Mucosa of descending colon (tissue), 3 donors: ENCODE results near the gene MAPKAPK3. TPM values are rescaled to one million over a fixed set of nuclear protein-coding genes. Genes with fewer than 3 reads are reported as not detected.

Experiments used
- ATAC-seq: fragments of 200-7000 bp; cut with Tn5 transposase; one replicate; pipeline ENCODE4 v1.9.1; 2020; ENCODE audit warnings: mild to moderate bottlenecking, moderate library complexity
- DNase-seq, 3 donors: peaks; one replicate each; pipeline ENCODE4 v3.0.0-alpha.2; 2020
- H3K36me3 ChIP-seq: fragments of 200-600 bp; one replicate; pipeline ENCODE4 v1.8.0; 2021; ENCODE audit warnings: low read depth, mild to moderate bottlenecking
- H3K4me1 ChIP-seq: fragments of 200-600 bp; one replicate; pipeline ENCODE4 v1.8.0; 2021; ENCODE audit warnings: low read depth, mild to moderate bottlenecking
- H3K4me3 ChIP-seq: fragments of 200-600 bp; one replicate; pipeline ENCODE4 v1.8.0; 2021; ENCODE audit warnings: mild to moderate bottlenecking
- H3K9me3 ChIP-seq: fragments of 200-600 bp; one replicate; pipeline ENCODE4 v1.8.0; 2021; ENCODE audit warnings: mild to moderate bottlenecking
- intact Hi-C, 2 donors: fragments of 100-400 bp; cut with DNase I in 1 of 2; cut with micrococcal nuclease in 1 of 2; formaldehyde crosslinking; loops; one replicate each; pipeline versions ENCODE4 v1.11.0 to v1.11.1; 2022; cut with DNase I, micrococcal nuclease
- total RNA-seq, 3 donors: library from RNA; stranded (reverse); fragmentation: NEBNext Ultra II Directional in 2 of 3; extraction: Animal tissue kit (Norgen Biotek cat#: 25700) in 2 of 3; gene quantifications; one replicate each; pipeline versions ENCODE4 v1.2.1 to v1.2.4, GENCODE V29; 2021 to 2023
- TF ChIP-seq, protein P1 (sequence below): fragments of 200-600 bp; IDR thresholded peaks from one replicate; pipeline ENCODE4 v1.8.0; 2022; ENCODE audit warnings: antibody characterized with exemption, mild to moderate bottlenecking
- donor health status: DM: no; HTN: no; CAD: no; lungs with moderate emphysema.
- donor health status: DM: no; HTN: no; CAD: no.
- donor health status: DM: no; HTN: yes; CAD: no.

The MAPKAPK3 gene
- total RNA-seq, 3 donors from 2014 or later = 21.5 to 33.5 (median 25.5) TPM

DNA sequence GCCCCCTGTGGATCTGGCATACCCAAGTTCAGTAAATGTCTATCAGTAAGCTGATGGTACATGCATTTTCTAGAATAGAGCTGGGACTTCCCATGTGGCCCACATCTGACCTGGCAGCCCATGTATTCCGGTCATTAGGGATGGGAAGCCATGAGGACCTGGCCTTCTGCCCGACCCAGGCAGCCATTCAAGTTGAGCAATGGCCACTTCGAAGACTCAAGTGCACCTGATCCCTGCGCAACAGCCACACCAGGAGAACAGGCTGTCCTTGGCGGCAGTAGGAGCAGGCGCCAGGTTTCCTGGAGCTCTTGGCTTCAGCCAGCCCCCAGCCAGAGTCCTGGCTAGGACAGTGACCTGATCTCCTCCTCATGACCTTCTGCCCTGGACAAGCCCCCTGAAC lies 33.1 kb upstream of the MAPKAPK3 start:
- DNase-seq = no peak
- TF ChIP-seq, protein P1, sequence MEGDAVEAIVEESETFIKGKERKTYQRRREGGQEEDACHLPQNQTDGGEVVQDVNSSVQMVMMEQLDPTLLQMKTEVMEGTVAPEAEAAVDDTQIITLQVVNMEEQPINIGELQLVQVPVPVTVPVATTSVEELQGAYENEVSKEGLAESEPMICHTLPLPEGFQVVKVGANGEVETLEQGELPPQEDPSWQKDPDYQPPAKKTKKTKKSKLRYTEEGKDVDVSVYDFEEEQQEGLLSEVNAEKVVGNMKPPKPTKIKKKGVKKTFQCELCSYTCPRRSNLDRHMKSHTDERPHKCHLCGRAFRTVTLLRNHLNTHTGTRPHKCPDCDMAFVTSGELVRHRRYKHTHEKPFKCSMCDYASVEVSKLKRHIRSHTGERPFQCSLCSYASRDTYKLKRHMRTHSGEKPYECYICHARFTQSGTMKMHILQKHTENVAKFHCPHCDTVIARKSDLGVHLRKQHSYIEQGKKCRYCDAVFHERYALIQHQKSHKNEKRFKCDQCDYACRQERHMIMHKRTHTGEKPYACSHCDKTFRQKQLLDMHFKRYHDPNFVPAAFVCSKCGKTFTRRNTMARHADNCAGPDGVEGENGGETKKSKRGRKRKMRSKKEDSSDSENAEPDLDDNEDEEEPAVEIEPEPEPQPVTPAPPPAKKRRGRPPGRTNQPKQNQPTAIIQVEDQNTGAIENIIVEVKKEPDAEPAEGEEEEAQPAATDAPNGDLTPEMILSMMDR = no peak
- Histone ChIP-seq H3K4me3 (no peak overlapping the region), H3K9me3 (no peaks in the 10 kb centered on the region), H3K36me3 (no peaks in the 10 kb centered on the region), H3K4me1 (no peaks in the 10 kb centered on the region)
- intact Hi-C loops = no loop called here
- no peak for ATAC-seq

DNA sequence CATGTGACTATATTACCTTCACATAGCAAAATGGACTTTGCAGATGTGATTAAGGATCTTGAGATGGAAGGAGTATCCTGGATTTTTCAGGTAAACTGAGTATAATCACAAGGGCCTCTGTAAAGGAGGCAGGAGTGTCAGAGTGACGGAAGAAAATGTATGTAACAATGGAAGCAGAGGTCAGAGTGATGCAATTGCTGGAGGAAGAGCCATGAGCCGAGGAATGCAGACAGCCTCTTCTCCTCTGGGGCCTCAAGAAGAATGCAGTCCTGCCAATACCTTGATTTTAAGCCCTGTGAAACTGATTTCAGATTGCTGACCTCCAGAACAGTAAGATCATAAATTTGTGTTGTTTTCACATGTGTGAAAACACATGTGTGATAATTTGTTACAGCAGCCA lies 32.6 kb upstream of the MAPKAPK3 start:
- intact Hi-C loops = no loop called here
- DNase-seq (no peak), ATAC-seq (no peak)
- TF ChIP-seq, protein P1 = no peak
- Histone ChIP-seq H3K36me3 (no peaks in the 10 kb centered on the region), H3K9me3 (no peaks in the 10 kb centered on the region), H3K4me1 (no peaks in the 10 kb centered on the region), H3K4me3 (no peak overlapping the region)

DNA sequence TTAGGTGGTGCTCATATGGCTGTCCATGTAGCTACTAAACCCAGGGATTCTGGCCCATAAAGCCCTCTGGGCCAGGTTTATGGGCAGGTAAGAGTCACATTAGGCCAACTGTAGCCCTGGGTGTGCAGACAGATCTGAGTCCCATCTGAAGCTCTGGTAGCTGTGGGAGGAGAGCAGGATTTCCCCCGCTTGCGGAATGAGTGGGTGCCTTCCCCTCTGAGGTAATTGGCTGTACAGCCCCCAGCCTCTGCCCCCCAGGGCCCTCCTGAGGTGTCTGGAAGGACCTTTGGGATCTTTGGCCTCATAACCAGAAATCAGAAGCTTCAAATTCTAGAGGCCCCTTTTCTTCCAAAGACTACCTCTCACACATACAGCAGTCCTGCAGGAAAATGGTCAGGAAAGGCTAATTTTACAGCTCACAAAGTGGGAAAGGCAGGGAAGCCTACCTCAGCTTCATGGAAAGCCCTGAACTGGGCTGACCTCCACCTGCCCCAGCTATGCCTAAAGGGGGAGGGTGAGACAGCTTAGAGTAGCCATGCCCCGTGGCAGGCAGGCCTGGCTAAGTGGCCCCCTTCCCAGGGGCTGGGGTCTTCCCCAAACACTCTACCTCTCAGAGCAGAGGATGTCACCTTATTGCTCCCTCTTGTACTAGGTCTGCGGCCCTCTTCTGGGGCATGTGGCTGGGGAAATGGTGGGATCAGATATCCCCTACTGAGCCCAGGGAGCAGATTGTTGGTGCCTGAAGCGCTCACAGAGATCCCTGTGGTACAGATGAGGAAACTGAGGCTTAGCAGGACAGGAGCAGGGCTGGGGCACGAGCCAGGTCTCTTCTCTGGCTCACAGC lies 30.8 kb upstream of the MAPKAPK3 start:
- peak in 1 of 3 donors; percentile 39 for DNase-seq
- no peak overlapping the region for H3K4me3 ChIP-seq
- H3K36me3 ChIP-seq = no peaks in the 10 kb centered on the region
- TF ChIP-seq, protein P1 = no peak
- no peak for ATAC-seq
- intact Hi-C loops = no loop called here
- no peaks in the 10 kb centered on the region for H3K9me3 ChIP-seq
- H3K4me1 ChIP-seq = peaks cover 2% of the 10 kb centered on the region

DNA sequence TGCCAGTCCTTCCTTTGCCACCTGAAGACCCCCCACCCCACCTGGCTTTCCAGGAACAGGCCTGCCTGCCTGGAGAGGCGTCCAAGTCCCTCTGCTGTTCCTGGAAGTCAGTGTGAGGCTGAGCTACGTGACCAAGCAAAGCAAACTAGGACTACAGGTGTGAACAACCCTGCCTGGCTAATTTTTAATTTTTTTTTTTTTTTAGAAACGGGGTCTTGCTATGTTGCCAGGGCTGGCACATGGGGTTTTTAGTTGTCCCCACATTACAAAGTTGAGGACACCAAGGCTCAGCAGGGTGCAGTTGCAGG lies 30.2 kb upstream of the MAPKAPK3 start:
- intact Hi-C loops = no loop called here

DNA sequence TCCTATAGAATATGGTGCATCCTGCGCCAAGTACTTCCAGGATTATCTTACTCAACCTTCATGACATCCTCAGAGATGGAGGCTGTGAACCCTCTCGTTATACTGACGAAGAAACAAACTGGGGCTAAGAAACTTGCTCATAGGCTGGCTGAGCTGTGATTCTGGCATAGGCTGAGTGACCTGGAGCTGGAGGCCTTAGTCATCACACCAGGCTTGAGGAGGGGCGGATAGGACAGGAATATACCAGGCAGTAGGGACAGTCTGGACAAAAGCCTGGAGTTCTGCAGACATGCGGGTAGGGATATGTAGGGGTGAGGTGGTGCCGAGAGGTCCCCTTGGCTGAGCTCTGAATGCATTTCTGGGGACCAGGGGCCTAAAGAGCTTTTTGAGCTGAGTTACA lies 29.6 kb upstream of the MAPKAPK3 start:
- no peaks in the 10 kb centered on the region for H3K36me3 ChIP-seq
- intact Hi-C loops = no loop called here
- TF ChIP-seq, protein P1 = no peak
- peaks cover 6% of the 10 kb centered on the region for H3K4me1 ChIP-seq
- no peak overlapping the region for H3K4me3 ChIP-seq
- no peak for ATAC-seq
- no peaks in the 10 kb centered on the region for H3K9me3 ChIP-seq
- DNase-seq = no peak

More for the DNA sequence above, 30.2 kb upstream of the MAPKAPK3 start:
- TF ChIP-seq, protein P1 = no peak
- H3K36me3 ChIP-seq = no peaks in the 10 kb centered on the region
- peaks cover 4% of the 10 kb centered on the region for H3K4me1 ChIP-seq
- no peak for DNase-seq
- no peak overlapping the region for H3K4me3 ChIP-seq
- no peaks in the 10 kb centered on the region for H3K9me3 ChIP-seq
- ATAC-seq = no peak
